ENCODE data around the gene AP5Z1.

DNA sequence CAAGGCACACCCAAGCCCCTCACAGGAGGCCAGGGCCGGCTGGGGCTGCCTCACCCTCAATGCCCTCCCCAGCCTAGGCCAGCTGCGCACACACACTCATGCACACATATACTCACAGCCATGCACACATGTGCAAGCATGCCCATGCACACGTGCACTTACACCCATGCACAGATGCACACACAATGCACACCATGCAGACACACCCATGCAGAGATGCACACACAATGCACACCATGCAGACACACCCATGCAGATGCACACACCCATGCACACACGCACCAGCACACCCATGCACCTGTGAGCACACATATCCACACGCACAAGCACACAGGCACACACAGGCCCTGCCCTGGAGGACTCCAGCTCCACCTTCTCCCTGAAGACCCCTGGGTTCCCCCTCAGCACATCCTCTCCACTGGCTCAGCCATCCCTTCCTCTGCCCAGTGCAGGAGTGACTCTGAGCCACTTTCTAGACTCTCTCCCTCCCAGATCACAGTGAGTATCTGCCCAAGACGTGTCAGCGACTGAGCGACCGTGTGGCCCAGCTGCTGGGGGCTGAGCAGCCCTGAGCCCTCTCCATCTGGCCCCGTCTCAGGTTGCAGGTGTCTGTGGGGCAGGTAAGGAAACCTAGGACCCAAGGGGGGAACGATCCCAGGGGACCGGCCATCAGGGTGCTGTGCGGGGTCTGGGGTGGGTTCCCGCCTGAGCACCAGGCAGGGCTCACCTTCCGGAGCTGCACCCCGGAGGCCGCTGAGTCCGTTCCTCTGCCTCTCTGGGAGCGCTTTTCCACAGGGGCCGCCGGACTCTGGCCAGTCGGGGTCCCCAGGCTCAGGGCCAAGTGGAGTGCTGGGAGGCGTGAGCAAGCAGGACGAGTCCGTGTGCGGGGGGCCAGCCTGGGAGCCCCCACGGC, 25.8 kb downstream of the AP5Z1 start:
- TF ChIP-seq, protein P1, sequence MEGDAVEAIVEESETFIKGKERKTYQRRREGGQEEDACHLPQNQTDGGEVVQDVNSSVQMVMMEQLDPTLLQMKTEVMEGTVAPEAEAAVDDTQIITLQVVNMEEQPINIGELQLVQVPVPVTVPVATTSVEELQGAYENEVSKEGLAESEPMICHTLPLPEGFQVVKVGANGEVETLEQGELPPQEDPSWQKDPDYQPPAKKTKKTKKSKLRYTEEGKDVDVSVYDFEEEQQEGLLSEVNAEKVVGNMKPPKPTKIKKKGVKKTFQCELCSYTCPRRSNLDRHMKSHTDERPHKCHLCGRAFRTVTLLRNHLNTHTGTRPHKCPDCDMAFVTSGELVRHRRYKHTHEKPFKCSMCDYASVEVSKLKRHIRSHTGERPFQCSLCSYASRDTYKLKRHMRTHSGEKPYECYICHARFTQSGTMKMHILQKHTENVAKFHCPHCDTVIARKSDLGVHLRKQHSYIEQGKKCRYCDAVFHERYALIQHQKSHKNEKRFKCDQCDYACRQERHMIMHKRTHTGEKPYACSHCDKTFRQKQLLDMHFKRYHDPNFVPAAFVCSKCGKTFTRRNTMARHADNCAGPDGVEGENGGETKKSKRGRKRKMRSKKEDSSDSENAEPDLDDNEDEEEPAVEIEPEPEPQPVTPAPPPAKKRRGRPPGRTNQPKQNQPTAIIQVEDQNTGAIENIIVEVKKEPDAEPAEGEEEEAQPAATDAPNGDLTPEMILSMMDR (IDR thresholded peaks at IDR 0.05; ENCODE audit: low read length): no peak
- TF ChIP-seq EZH2 (IDR thresholded peaks at IDR 0.05; ENCODE audit: borderline replicate concordance, low read length): no peak

All from OCI-LY1 (cell line).